HG03342 (cell line): ENCODE measurements around the gene GJA3.

Source experiments
- ATAC-seq: cut with Tn5 transposase; IDR thresholded peaks from one replicate; pipeline ENCODE4 v1.9.1; 2021; ENCODE audit warnings: mild to moderate bottlenecking, moderate library complexity; ENCODE audit not compliant: unreplicated experiment

The GJA3 gene

DNA sequence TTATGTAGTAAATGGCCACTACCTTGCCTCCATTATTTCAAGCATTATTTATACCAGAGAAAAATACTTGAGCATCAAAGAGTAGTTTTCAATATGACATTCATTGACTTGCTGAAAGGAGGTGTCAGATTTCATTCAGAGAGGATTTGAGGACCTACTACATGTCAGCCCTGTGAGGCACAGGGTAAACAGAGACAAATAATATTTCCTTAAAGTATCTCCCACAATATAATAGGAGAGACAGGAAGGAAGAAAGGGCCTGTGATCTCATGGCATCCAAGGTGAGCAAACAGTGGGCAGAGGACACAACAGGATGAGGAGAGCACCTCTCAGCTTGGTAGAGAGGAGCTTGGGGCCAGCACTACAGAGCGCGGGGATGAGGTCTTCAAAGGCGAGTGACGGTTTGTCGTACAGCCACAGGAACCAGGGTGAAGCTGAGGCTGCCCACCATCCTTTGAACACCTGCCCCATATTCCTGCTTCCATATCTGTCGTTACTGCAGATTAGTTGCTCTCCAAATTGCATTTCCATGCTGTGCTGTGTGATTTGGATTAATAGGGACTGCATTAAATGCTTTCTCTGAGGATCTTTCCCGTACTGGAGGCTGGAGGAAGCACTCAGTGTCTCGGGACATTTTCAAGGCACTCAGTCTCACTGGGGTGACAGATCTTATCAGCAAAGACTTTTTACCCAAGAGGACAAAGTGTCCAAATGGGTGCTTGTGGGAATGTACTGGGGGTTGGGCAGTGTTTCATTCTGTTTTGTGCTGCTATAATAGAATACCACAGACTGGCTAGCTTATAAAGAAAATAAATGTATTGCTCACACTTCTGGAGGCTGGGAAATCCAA lies 59.2 kb downstream of the GJA3 start:
- ATAC-seq, result no peak

GRCh38 chr13:20099319-20099718 lies 61.5 kb downstream of the GJA3 start:
- ATAC-seq, result no peak

DNA sequence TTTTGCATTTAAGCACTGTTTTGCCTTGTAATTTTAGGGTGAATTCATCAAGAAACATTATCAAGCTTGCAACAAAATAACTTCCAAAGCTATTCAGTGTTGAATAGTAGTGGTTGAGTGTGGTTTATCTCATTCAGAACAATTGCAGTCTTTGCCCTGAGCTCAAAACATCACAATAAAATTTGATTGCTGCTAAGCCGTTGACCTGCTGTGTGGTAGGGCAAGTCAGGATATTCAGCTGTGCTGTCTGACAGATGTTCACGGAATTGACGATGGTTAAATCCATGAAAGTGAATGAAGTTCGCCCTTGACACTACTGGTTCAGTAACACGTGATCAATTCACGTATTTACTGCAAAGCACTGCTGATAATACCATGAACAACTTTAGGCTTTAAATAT lies 66.9 kb downstream of the GJA3 start:
- ATAC-seq, result no peak

- ATAC-seq, result no peak
Observed at GRCh38 chr13:20090349-20090748, 70.5 kb downstream of the GJA3 start.
